ENCODE data around the gene SLC2A13.
"Not testable (repeated sequence)": the region's sequence is repeated elsewhere in the genome, so short reads cannot be mapped to it uniquely, and the experiment has no call there.

SLC2A13 gene

GRCh38 chr12:40038619-40039018 lies 67.3 kb downstream of the SLC2A13 start:
- no peak for DNase-seq (ENCODE audit: low spot score)

- DNase-seq (ENCODE audit: low spot score): no peak
Measured at GRCh38 chr12:40034712-40035111, 71.2 kb downstream of the SLC2A13 start.

- no peak for DNase-seq (ENCODE audit: low spot score)
Measured at GRCh38 chr12:40034156-40034555, 71.7 kb downstream of the SLC2A13 start.

GRCh38 chr12:40033242-40033630 lies 72.6 kb downstream of the SLC2A13 start:
- DNase-seq (ENCODE audit: low spot score): no peak

- DNase-seq (ENCODE audit: low spot score): no peak
Measured at GRCh38 chr12:40032433-40033241, 73.2 kb downstream of the SLC2A13 start.

- DNase-seq (ENCODE audit: low spot score): no peak
Measured at GRCh38 chr12:40031965-40032364, 73.9 kb downstream of the SLC2A13 start.

GRCh38 chr12:40030970-40031369 lies 74.9 kb downstream of the SLC2A13 start:
- not testable (repeated sequence) for DNase-seq (ENCODE audit: low spot score)

GRCh38 chr12:40028296-40028695 lies 77.6 kb downstream of the SLC2A13 start:
- DNase-seq (ENCODE audit: low spot score): no peak

- DNase-seq (ENCODE audit: low spot score): no peak
Measured at GRCh38 chr12:40022850-40023249, 83.0 kb downstream of the SLC2A13 start.

- no peak for DNase-seq (ENCODE audit: low spot score)
Measured at GRCh38 chr12:40020261-40020691, 85.6 kb downstream of the SLC2A13 start.

GRCh38 chr12:40017488-40017887 lies 88.4 kb downstream of the SLC2A13 start:
- no peak for DNase-seq (ENCODE audit: low spot score)

- DNase-seq (ENCODE audit: low spot score): no peak
Measured at GRCh38 chr12:40016980-40017379, 88.9 kb downstream of the SLC2A13 start.

GRCh38 chr12:40015881-40016280 lies 90.0 kb downstream of the SLC2A13 start:
- DNase-seq (ENCODE audit: low spot score): no peak

- DNase-seq (ENCODE audit: low spot score): no peak
Measured at GRCh38 chr12:40015345-40015744, 90.5 kb downstream of the SLC2A13 start.

GRCh38 chr12:40013847-40014246 lies 92.0 kb downstream of the SLC2A13 start:
- DNase-seq (ENCODE audit: low spot score): no peak

- DNase-seq (ENCODE audit: low spot score): no peak
Measured at GRCh38 chr12:40013292-40013691, 92.6 kb downstream of the SLC2A13 start.

- no peak for DNase-seq (ENCODE audit: low spot score)
Measured at GRCh38 chr12:40012711-40013110, 93.2 kb downstream of the SLC2A13 start.

GRCh38 chr12:40011775-40012129 lies 94.1 kb downstream of the SLC2A13 start:
- no peak for DNase-seq (ENCODE audit: low spot score)

GRCh38 chr12:40010899-40011774 lies 94.7 kb downstream of the SLC2A13 start:
- peak; percentile 63 for DNase-seq (ENCODE audit: low spot score)

GRCh38 chr12:40002178-40003169 lies 103.4 kb downstream of the SLC2A13 start:
- DNase-seq (ENCODE audit: low spot score): no peak

GRCh38 chr12:40001406-40001805 lies 104.5 kb downstream of the SLC2A13 start:
- no peak for DNase-seq (ENCODE audit: low spot score)
